Gastroesophageal sphincter (tissue), 3 donors: ENCODE results near the gene ZNF274.

Experiments used
- CTCF ChIP-seq, 4 experiments: fragments of 200-600 bp in 2 of 4; fragments of 450-650 bp in 2 of 4; sonication (generic) in 1 of 4; IDR thresholded peaks; one replicate each; pipeline ENCODE4 v1.5.1; 2017 to 2019; ENCODE audit warnings: antibody characterized with exemption in 4 of 4, mild to moderate bottlenecking in 2 of 4, moderate library complexity in 2 of 4
- EP300 ChIP-seq: sonication (generic); formaldehyde crosslinking; IDR thresholded peaks from one replicate; pipeline ENCODE4 v1.6.1; 2017; ENCODE audit warnings: antibody characterized with exemption, mild to moderate bottlenecking
- POLR2A ChIP-seq, 2 donors: fragments of 450-650 bp; IDR thresholded peaks; one replicate each; pipeline ENCODE4 v1.6.1; 2017; ENCODE audit warnings: antibody characterized with exemption in 2 of 2, mild to moderate bottlenecking in 2 of 2, moderate library complexity in 1 of 2
- POLR2AphosphoS5 ChIP-seq: sonication (generic); formaldehyde crosslinking; IDR thresholded peaks from one replicate; pipeline ENCODE4 v1.6.1; 2017; ENCODE audit warnings: antibody characterized with exemption

DNA sequence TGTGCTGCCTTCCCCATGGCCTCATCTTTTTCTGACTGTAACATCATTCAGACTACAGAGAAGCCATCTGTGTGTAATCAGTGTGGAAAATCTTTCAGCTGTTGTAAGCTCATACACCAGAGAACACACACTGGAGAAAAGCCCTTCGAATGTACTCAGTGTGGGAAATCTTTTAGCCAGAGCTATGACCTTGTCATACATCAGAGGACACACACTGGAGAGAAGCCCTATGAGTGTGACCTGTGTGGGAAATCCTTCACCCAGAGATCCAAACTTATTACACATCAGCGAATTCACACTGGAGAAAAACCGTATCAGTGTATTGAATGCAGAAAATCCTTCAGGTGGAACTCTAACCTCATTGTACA, 78.7 kb downstream of the ZNF274 start:
- TF ChIP-seq CTCF (IDR thresholded peaks at IDR 0.05) (no peak), POLR2AphosphoS5 (no peak), POLR2A (IDR thresholded peaks at IDR 0.05) (no peak), EP300 (no peak)
